ENCODE measurements around the gene PGM1.

PGM1 gene

DNA sequence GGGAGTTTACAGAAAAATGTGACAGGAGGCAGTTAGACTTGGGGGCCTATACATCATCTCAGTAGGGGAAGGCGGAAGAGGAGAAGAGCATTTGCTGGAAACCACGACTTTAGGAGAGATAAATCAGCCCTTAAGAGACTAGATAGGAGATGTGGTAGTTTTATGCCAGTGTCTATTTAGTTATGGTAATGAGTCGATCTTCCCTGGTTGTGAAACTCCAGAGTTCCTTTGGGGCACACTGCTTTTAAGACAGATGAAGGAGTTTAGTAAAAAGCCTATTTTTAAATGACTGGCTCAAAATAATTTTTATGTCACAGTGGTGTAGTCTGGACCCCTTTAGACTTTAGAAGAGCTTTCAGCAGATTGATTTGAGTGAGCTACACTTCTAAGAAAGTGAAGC lies 7.8 kb downstream of the PGM1 start:
- no peak for DNase-seq (ENCODE audit: low read depth)

DNA sequence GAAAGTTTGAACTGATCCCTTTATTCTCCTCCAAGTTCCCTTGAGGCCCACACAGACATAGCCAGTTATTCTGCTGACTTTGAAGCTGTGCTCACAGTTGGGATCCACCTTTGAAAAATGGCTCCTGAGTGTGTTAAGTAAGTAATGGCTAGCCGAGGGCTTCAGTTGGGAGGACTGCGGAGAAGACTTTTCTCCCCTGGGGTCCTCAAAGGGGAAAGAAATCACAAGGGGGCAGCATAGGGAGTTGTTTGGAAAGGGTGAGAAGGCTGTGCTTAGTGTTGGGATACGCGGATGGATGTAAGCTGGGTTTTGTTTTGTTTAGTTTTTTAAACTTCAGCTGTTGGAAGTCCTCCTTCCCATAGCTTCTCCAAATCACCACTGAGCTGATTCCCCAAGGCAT lies 8.3 kb downstream of the PGM1 start:
- no peak for DNase-seq (ENCODE audit: low read depth)

DNA sequence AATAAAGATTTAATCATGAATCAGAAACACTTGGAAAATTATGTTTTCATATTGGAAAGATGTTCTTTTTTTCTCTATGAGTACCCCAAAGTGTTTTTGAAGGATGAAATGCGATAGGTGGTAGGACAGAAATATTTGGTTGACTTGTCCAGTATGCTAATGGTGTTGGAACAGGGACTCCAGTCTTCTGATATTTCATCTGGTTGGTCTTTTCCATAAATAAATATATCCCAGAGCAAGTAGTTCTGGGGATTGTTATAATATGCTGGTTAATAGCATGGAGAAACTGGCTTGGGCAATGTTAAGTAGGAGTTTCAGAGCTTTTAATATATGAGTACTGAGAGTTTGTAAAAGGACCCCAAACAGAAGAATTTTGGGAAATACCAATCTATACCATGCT lies 8.7 kb downstream of the PGM1 start:
- no peak for DNase-seq (ENCODE audit: low read depth)

DNA sequence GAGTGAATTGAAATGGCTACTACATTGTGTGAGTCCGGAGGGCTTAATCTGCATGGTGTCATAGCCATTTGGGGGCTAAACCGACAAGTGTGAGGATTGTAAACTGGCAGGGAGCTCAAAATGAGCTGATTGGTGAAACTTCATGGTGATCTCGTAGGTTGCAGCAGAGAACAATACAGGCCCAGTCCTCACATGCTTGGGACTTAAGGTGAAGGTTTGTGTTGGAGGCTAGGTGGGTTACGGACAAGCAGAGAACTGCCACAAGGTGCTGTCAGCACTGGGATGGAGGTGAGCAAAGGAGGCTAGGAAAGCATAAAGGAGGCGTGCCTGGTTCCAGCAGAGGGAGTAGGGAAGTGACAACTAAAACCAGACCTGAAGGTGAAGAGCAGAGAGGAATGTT lies 9.4 kb downstream of the PGM1 start:
- no peak for DNase-seq (ENCODE audit: low read depth)

DNA sequence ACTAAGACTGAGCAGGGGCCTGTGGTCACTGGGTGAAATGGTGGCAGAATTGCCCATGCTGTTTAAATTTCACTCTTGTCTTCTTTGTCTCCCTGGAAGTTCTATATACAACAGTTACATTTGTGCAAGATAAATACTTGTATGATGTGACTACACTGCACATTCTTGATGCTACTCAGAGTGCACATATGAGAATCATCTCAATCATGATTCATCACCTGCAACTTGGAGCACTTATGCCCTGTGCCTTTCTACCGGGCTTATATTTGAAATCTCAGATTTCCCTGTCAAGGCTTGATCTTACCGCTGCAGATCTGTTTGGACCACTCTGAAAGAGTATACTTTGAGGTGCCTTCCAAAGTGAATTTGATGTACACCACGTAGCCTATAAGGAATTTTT lies 10.6 kb downstream of the PGM1 start:
- DNase-seq (ENCODE audit: low read depth): no peak

DNA sequence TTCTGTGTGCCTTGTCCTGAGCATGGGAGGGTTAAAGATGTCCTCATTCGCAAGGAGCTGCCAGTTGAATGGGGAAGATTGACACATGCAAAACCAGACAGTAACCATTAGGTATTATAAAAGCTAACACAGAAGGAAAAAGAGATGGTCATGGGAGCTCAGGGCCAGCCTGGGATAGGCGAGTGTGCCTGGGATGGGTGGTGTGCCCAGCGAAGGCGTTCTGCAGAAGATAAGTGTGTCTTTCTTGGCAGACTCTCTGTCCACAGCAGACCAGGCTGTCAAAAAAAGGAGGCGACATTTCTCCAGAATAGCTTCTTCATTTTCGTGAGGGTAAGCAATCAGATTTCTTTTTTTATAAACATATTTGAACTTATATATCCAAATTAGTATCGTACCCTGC lies 14.1 kb downstream of the PGM1 start:
- DNase-seq (ENCODE audit: low read depth): no peak

DNA sequence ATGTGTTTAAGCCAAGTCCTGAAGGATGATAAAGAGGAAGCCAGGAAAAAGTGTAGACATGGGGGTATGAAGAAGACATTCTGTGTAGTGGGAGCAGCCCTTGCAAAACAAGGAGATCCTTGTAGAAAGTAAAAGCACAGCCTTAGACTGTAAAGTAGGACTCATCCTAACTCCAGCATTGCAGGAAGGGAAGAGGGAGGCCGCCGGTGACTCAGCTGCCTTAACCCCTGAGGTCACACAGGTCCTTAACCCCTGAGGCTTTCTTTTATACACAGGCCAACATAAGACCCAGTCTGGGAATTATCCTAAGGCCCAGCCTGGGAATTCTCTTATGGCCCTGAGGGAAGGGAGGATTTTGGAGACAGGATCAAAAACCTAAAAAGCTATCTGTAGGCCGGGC lies 18.0 kb downstream of the PGM1 start:
- no peak for DNase-seq (ENCODE audit: low read depth)

DNA sequence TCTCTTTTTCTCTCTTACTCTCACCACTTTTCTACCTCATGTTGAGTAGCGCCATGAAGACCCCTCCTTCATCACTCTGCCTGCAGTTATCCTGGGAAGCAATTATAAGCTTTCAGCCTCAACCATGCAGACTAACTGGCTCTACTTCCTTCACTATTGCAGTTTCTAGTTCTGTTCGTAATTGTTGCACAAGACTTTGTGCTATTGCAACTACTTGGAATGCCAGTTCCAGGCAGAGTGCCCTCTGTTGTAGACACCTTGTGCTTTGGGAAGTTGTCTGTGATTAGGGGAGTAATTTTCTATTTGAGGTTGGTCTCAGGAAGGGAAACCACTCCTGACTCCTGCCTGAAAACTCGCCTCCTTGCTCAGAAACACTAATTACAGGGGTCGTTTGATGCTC lies 19.4 kb downstream of the PGM1 start:
- no peak for DNase-seq (ENCODE audit: low read depth)

DNA sequence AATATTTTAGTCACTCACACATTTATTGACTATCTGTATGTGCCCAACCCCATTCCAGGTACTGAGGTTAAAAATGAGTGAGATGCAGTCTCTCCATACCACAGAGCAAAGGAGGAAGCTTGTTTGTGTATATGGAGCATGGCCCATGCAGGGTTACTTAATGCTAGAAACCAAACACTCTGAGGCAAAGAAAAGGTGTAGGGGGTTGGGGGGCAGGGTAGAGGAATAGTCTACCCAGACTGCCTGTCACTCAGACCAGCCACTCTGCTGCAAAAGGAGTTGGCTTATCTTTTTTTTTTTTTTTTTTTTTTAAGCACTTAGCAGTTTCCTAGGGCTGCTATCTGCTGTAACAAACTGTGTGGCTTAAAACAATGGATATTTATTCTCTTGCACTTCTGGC lies 19.8 kb downstream of the PGM1 start:
- no peak for DNase-seq (ENCODE audit: low read depth)

DNA sequence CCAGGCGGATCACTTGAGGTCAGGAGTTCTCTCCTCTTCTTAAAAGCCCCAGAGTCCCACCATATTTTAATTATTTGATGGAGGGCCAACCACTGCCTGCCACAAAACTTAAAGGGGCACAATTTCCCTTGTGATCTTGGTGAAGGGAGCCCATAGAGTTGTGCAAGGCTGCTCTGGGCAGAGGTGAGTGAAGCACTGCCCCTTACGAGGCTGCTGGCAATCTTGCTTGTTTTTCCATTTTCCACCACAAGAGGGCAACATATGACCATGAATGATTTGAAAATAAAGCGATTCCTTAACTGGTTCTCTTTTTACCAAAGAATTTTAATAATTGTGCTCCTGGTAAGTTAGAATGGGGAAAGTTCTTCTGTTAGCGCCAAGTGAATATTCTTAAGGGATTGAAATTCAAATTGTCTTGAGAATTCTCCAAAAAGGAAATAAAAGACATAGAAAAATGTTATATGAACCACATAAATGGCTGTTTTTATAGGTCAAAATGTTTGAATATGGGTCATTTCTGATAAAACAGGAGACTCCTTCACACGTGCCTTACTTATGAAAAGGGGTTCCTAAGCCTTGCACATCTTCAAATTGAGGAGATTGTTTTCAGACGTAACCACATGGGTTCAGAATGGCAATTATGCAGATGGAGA lies 22.7 kb downstream of the PGM1 start:
- peak; percentile 14 for DNase-seq (ENCODE audit: low read depth)

DNA sequence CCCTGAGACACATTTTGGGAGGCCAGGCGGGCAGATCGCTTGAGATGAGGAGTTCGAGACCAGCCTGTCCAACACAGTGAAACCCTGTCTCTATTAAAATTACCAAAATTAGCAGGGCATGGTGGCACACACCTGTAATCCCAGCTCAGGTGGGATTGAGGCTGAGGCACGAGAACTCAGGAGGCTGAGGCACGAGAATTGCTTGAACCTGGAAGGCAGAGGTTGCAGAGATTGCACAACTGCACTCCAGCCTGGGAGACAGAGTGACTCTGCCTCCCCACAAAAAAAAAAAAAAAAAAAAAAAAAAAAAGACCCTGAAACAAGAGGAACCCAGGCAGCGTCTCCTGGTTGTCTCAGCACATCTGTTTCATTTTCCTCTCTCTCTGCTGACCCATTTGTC lies 24.2 kb downstream of the PGM1 start:
- DNase-seq (ENCODE audit: low read depth): no peak

DNA sequence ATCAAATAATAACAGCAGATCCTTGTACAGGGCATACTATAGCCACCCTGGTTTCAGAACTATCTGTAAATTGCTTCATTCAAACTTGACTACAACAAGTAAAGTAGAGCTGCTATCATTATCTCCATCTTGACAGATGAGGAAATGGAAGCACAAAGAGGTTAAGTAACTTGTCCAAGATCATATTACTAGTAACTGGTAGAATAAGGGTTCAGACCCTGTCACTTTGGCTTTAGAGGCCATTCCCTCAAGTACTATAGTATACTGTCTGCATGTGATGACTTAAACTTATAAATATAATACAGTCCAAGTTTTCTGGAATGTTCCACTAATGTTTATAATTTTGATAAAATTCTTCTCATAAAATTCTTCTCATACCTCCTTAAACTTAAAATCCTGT lies 24.8 kb downstream of the PGM1 start:
- DNase-seq (ENCODE audit: low read depth): no peak

DNA sequence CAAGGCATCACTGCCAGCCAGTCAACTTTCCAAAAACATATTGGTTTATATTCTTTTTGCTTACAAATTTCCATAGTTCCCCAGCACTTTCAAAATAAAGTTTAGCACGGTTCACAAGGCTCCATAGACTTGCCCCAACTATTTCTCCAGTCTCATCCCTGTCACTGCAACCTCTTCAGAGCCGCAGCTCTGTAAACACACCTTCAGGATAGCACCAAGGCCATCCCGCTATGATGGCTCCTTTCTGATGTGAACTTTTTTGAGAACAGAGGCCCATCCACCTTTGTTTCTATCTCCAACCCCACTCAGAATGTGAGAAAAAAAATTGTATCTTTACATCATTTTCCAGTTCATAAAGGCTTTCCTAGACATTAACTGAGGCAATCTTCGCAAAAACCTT lies 26.3 kb downstream of the PGM1 start:
- no peak for DNase-seq (ENCODE audit: low read depth)

DNA sequence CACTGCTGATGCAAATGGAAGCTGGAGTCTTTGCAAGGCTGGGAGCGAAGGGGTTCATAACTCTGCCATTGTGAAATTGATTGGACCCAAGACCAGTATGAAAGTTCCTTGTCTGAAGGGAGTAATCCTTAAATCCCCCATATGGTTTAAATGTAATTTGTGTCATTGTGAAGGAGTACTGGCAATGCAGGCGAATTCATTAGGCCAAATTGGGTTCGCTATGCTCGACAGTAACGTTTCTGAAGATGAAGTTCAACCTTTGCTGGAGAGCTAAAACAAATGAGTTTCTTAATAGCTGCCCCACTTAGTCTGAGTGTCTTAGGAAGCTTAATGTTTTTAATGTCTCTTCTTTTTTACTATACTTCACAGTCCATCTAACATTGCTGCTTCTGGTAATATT lies 27.5 kb downstream of the PGM1 start:
- no peak for DNase-seq (ENCODE audit: low read depth)

DNA sequence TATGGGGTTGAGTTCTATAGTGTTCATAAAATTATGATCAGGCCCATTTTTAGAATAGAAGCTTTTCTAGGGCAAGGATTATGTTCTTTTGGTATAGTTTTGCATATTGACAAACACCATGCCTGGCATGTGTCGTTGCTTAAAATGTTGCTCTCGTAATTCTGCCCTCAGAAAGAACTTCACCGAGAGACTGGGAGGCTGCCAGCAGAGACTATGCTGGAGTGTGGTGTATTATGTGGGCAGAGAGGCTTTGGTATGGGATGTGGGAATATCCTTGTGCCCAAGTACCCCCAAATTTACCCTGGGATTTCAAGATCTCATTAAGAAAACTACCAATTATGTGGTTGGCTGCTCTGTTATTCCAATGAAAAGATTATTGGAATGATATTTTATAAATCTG lies 27.9 kb downstream of the PGM1 start:
- DNase-seq (ENCODE audit: low read depth): no peak

DNA sequence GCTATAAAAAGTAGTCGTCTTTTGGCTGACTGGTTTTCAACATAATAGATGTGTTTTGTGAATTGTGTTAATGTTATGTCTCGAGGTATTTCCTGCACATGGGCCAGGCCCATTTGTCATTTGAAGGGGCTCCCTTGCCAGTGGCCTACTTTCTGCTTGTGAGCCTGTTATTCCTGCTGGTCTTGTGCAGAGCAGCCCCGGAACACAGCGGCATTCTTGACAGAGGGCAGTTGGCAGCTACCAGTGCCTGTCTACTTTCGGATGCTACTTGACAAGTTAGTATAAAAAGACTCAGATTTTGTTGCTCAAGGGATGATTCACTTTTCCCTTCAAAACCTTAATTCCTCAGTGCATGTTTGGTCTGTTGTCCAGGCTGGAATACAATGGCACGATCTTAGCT lies 28.5 kb downstream of the PGM1 start:
- DNase-seq (ENCODE audit: low read depth): no peak

DNA sequence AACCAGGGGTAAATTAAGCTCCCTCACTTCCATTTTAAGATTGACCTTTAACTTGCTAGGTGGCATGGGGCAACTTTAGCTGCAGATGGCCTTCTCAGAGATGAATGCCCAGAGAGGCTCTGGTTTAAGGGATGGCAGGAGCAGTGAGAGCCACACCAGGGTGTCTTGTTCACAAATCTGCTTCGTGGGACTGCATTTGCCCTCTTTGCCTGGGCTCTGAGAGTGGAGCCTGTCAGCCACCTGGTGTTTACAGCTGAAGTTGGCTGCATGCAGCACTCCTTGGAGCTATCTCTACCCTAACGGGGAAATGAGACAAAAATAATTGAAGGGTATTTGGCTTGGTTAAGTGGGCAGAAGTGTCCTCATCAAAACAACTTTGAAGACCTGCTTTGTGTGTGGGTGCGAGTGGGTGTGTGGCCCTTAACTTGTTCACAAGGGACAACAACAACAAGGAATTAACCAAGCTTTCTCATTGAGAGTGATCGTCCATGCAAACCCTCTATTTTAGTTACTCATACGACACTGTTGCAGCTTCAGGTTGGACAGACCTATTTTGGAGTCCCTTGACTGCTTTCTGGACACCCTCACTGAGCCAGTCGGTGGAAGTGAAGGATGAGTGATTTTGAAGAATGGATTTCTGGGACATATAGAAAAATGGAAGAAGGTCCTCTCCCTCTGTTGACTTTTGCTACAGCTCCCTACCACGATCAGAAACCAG lies 29.8 kb downstream of the PGM1 start:
- no peak for DNase-seq (ENCODE audit: low read depth)

DNA sequence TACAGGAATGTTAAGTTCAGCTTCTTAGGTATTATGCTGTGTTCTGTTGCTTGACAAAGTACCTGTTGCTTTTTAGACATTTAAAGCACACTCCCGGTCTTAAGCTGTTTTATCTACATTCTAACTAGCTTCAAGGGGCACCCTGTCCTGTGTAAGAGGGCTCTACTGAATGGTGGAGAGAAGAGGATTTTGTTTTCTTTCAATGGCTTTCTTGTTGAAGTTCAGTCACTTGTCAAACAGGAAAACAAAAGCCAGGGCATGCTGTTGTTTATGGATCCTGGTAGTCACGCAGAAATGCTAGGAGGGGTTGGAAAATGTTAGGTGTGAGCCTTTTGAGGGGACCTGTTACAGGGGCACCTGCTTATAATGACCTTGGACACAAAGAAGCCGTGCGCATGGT lies 30.7 kb downstream of the PGM1 start:
- DNase-seq (ENCODE audit: low read depth): no peak

DNA sequence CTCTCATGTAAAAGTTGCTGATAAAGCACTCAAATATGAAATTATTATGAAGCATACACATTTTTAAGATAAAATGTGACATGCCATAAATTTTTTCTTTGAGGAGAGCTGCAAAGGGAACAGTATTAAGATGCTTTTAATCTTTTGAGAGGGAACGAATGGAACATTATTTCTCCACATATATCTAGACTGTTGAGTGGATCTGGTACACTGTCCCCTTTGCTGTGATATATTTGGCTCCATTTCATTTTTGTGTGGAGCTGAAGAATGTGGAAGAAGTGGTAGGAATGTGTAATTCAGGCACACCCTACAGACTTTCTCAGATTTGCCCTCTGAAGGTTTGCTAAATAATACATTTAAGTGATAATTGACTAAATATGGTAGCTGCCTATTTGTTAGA lies 31.7 kb downstream of the PGM1 start:
- no peak for DNase-seq (ENCODE audit: low read depth)

DNA sequence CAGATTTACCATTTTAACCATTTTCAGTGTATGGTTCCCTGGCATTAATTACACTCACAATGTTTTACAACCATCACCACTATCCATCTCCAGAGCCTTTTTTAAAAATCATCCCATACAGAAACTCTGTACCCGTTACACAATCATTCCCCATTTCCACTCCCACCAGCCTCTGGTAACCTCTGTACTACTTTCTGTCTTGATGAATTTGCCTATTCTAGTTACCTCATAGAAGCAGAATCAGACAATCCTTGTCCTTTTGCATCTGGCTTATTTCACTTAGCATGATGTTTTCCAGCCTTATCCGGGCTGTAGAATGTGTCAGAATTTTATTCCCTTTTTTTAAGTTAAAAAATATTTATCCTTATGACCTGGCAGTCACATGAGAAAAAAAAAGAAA lies 33.0 kb downstream of the PGM1 start:
- no peak for DNase-seq (ENCODE audit: low read depth)

DNA sequence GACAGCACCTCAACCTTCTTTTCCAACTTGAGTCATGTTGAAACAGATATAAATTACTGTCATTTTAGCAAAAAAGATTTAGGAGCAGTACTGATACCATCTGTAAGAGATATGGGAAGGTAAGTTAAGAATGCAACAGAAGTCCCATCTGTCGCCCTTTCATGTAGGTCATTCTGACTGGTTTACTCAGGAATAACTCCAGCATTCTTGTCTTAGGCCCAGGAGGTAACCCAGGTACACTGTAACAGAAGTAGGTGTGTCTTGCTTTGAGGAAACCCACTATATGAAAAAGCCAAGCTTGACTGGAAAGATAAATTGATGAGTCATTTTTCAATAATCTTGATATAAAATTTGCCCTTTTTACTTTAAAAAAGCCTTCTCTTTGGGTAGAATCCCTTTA lies 35.4 kb downstream of the PGM1 start:
- DNase-seq (ENCODE audit: low read depth): no peak

DNA sequence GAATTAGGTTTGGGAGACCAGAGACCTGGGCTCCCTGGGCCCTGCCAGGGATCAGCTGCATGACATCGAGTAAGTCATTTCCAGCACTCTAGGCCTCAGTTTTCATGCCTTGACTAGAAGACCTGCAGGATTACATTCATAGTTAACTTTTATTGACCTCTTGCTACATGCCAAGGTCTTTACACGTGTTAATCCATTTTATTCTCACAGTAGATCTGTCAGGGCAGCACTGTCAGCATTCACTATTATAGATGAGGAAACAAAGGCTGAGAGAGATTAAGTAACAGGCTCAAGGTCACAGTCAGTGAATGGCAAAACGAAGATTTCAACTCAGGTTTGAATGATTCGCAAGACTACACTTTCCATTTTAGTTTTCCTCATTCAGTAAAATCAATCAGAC lies 37.0 kb downstream of the PGM1 start:
- no peak for DNase-seq (ENCODE audit: low read depth)

DNA sequence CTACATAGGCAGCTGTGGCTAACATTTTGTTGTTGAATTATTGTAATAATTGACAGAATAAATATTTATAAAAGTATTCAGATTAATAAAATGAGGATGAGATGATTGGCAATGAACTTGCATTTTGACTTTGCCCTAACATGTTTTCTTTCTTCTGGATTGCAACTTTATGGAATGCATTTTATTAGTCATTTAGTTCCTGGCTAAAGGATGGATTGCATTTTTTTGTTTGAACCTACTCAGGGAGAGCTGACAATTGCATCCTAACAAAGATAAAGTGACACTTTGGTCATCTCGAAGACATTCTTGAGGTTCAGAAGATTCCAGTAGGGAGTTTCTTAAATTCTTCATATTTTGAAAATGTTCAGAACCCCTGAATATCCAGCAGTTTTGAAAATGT lies 37.5 kb downstream of the PGM1 start:
- no peak for DNase-seq (ENCODE audit: low read depth)

DNA sequence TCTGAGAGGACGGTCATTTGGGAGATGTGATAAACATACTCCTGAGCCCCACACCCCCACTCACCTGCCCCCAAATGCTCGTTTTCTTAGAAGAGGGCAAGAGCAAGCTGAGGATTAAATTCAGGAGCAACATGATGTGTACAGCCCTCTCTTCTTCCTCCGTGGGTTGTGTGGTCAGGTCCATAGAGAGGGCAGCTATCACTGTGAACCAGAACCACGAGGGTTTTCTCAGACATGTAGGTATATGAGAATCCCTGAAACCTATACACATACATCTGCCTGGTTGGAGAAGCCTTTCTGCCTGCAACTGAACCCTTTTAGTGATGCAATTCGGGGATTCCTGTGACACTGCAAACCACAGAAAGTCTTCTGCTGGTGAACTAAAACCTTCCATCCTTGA lies 38.9 kb downstream of the PGM1 start:
- DNase-seq (ENCODE audit: low read depth): no peak

Data from activated T-cell treated with anti-CD3 and anti-CD28 coated beads for 48 hours (primary cell).